Tibial nerve (tissue), 4 donors: ENCODE data around the gene H3-3A.

Experiments used
- EP300 ChIP-seq, 2 donors: sonication (generic); formaldehyde crosslinking; IDR thresholded peaks; one replicate each; pipeline ENCODE4 v1.6.1; 2017; ENCODE audit warnings: antibody characterized with exemption in 2 of 2, mild to moderate bottlenecking in 1 of 2
- POLR2A ChIP-seq, 2 donors: fragments of 450-650 bp; IDR thresholded peaks; one replicate each; pipeline ENCODE4 v1.6.1; 2017; ENCODE audit warnings: antibody characterized with exemption in 2 of 2, mild to moderate bottlenecking in 2 of 2, moderate library complexity in 2 of 2
- TF ChIP-seq, protein P1 (sequence below), 5 experiments: fragments of 200-600 bp in 3 of 5; fragments of 450-650 bp in 2 of 5; sonication (generic) in 3 of 5; IDR thresholded peaks; one replicate each; pipeline ENCODE4 v1.5.1; 2016 to 2019; ENCODE audit warnings: antibody characterized with exemption in 5 of 5, mild to moderate bottlenecking in 3 of 5, moderate library complexity in 2 of 5

DNA sequence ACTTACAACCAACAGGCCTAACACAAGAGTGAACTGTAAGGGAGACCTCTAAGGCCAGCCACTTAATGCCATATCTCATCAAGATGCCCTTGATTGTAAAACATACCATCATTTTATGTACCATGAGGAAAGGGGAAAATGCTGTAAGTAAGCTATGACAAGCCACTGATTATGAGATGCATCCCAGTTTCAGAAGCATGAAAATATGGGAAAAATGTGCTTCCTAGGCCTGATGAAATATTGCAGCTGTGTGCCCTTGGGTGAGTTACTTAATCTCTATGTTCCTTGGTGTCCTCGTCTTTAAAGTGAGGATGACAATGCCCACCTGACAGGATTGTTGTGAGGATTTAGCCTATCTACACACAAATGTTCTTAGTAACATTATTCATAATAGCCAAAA lies 28.9 kb downstream of the H3-3A start:
- TF ChIP-seq POLR2A (IDR thresholded peaks at IDR 0.05) (no peak), EP300 (IDR thresholded peaks at IDR 0.05) (no peak)
- TF ChIP-seq, protein P1, sequence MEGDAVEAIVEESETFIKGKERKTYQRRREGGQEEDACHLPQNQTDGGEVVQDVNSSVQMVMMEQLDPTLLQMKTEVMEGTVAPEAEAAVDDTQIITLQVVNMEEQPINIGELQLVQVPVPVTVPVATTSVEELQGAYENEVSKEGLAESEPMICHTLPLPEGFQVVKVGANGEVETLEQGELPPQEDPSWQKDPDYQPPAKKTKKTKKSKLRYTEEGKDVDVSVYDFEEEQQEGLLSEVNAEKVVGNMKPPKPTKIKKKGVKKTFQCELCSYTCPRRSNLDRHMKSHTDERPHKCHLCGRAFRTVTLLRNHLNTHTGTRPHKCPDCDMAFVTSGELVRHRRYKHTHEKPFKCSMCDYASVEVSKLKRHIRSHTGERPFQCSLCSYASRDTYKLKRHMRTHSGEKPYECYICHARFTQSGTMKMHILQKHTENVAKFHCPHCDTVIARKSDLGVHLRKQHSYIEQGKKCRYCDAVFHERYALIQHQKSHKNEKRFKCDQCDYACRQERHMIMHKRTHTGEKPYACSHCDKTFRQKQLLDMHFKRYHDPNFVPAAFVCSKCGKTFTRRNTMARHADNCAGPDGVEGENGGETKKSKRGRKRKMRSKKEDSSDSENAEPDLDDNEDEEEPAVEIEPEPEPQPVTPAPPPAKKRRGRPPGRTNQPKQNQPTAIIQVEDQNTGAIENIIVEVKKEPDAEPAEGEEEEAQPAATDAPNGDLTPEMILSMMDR (IDR thresholded peaks at IDR 0.05), result no peak
